Measurements from ENCODE around the gene NRDE2.
A peak's percentile ranks its signal among the peaks of the same experiment; 100 is the strongest.
"Not testable (repeated sequence)": the region's sequence is repeated elsewhere in the genome, so short reads cannot be mapped to it uniquely, and the experiment has no call there.

NRDE2 gene

GRCh38 chr14:90273532-90273931 lies 58.2 kb downstream of the NRDE2 start:
- DNase-seq, result no peak

GRCh38 chr14:90272523-90272922 lies 59.2 kb downstream of the NRDE2 start:
- no peak for DNase-seq

- no peak for DNase-seq
Measured at GRCh38 chr14:90268420-90268819, 63.3 kb downstream of the NRDE2 start.

GRCh38 chr14:90266441-90267154 lies 65.1 kb downstream of the NRDE2 start:
- DNase-seq, result no peak

GRCh38 chr14:90263748-90264449 lies 67.8 kb downstream of the NRDE2 start:
- no peak for DNase-seq

GRCh38 chr14:90256354-90257131 lies 75.2 kb downstream of the NRDE2 start, which contains the start of gene PSMC1:
Gene PSMC1 (plus strand): TSS chr14:90256553. CDS start chr14:90256598, 45 bp downstream.
- peak; percentile 66 for DNase-seq

GRCh38 chr14:90255871-90256270 lies 75.9 kb downstream of the NRDE2 start:
- DNase-seq, result no peak

- no peak for DNase-seq
Measured at GRCh38 chr14:90253826-90254225, 77.9 kb downstream of the NRDE2 start.

- no peak for DNase-seq
Measured at GRCh38 chr14:90248594-90248993, 83.1 kb downstream of the NRDE2 start.

GRCh38 chr14:90247441-90247840 lies 84.3 kb downstream of the NRDE2 start:
- DNase-seq, result not testable (repeated sequence)

- DNase-seq, result no peak
Measured at GRCh38 chr14:90246936-90247335, 84.8 kb downstream of the NRDE2 start.

- DNase-seq, result no peak
Measured at GRCh38 chr14:90242444-90242843, 89.3 kb downstream of the NRDE2 start.

GRCh38 chr14:90239139-90239538 lies 92.6 kb downstream of the NRDE2 start:
- DNase-seq, result no peak

- DNase-seq, result peak; percentile 33
Measured at GRCh38 chr14:90235179-90235976, 96.4 kb downstream of the NRDE2 start.

- not testable (repeated sequence) for DNase-seq
Measured at GRCh38 chr14:90229942-90230341, 101.8 kb downstream of the NRDE2 start.

GRCh38 chr14:90228478-90228877 lies 103.3 kb downstream of the NRDE2 start:
- DNase-seq, result no peak

All from effector CD8-positive, alpha-beta T cell (primary cell).